GM18498 (cell line): ENCODE data around the gene FAM216B.
A peak's percentile ranks its signal among the peaks of the same experiment; 100 is the strongest.
"Not testable (repeated sequence)": the region's sequence is repeated elsewhere in the genome, so short reads cannot be mapped to it uniquely, and the experiment has no call there.

Experiments
- ATAC-seq: cut with Tn5 transposase; IDR thresholded peaks from one replicate; pipeline ENCODE4 v1.9.1; 2021; ENCODE audit warnings: mild to moderate bottlenecking, moderate library complexity; ENCODE audit not compliant: unreplicated experiment

Gene FAM216B

DNA sequence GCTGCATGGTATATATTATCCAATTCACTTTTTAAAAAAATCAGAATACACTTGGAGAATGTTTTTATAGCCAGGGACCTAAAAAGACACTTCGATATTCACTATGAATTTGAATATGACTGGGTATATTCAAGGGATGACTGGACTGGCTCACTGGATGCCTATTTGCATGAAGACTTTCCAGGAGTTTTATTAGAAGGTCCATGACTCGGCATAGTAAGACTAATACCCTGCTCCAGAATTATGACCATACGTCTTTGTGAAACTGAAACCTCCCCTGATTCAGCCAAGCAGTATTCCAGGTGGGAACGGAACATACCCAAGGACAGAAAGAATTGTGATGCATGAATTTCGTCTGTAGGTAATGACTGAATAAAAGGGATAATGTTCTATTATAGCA, 3.9 kb upstream of the FAM216B start:
- no peak for ATAC-seq

DNA sequence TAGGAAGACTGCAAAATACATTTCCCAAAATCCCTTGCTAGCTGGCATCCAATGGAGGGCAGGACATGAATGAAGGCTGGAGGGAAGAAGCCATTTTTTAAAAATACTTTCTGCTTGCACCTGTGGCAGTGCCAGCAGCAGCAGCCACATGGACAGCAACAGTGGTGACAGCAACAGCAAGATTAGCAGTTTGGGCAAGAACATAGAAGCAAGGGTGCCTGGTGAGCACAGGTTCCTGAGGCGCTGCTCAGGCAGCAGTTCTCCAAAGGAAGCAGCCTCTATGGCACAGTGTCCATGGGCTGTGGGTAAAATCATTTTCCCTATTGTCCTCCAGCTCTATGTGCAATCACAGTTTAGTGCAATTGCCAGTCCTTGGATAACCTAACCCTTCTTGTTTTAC, 1.3 kb upstream of the FAM216B start:
- no peak for ATAC-seq

DNA sequence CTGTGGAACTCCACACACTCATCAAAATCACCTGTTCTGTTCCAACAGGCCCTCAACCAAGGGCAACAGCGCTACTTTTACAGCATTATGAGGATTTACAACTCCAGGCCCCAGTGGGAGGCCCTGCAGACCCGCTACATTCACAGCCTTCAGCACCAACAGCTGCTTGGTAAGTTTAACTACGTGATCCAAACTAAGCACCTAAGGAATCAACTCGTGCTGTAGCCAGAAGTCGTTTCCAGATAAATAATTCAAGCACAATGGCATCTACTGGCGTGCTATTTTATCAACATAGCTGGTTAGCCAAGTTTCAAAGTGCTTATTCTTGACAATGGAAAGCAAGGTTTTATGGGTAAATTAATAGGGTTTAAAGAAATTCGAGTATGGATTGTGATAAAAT, 5.3 kb downstream of the FAM216B start:
- no peak for ATAC-seq

DNA sequence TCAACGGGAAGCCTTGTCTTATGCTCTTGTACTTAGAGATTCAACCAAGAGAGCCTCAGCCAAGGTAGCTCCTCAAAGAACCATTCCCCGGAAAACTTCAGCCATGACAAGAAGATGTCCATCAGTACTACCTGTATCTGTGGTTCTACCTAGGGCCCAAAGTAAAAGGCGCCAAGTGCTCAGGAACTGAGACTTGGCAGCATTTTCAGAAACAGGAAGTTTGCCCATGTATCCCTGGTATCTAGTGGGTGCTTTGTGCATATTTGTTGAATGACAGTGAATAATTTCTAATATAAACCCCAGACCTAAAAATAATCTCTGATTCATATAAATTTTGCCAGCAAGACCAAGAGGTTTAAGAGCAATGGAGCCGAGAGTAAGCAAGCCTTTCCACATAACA, 7.2 kb downstream of the FAM216B start:
- ATAC-seq, result no peak

DNA sequence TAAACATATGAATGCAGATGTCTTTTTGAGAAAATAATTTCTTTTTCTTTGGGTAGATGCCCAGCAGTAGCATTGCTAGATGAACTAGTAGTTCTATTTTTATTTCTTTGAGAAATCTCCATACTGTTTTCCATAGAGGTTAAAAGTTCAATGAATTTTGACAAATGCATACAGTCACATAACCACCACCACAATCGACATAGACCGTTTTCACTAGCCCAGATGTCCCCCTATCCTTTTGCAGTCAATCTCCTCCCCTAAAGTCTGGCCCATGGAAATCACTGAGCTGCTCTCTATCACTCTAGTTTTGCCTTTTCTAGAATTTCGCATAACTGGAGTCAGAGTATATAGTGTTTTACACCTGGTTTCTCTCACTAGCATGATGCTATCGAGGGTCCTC, 10.8 kb downstream of the FAM216B start:
- ATAC-seq, result no peak

DNA sequence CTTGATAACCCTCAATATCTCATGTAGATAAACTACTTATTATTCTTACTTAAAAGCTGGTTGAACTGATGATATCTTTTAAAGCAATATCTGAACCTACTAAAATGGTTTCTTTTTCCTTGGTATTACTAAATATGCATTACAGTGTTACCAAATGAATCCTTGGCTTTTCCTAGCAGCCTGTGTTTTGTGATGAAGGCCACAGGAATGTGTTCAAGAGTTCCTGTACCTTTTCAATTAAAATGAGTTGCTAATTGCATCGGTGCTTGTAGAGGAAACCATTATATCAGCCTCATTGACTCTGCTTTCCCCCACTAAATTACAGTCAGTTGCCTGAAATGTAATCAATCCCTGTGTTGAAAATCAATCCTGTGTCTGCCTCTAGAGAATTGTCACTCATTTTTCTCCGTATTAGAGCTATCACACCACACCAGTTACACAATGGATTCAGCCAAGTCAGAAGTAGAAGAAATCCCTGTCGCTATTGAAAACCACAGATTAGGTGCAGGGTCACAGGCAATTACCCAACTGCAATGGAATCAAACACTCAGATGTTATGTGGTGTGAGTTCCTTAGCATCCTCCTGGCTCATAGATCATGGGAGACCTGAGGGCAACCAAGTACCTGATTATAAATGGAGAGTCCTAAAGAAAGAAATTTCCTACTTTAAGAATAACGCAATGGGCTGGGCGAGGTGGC, 13.3 kb downstream of the FAM216B start:
- no peak for ATAC-seq

DNA sequence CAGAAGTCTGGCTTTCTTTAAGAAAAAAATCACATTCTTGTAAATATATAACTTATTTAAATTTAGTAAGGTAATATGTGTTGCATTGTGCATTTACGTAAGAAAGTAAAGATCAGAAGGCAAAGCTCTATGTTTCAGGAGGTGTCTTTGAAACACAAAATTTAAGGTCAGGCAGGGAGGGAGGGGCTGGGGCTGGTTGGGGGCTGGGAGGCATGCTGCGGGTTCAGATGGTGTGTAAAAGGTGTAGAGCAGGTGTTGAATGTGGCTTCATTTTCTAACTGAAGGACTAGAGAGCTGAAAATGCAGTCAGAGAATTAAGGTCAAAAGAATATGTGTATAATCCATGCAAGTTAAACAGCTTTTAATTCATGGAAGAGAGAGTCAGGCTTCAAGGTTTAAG, 14.3 kb downstream of the FAM216B start:
- ATAC-seq, result no peak

DNA sequence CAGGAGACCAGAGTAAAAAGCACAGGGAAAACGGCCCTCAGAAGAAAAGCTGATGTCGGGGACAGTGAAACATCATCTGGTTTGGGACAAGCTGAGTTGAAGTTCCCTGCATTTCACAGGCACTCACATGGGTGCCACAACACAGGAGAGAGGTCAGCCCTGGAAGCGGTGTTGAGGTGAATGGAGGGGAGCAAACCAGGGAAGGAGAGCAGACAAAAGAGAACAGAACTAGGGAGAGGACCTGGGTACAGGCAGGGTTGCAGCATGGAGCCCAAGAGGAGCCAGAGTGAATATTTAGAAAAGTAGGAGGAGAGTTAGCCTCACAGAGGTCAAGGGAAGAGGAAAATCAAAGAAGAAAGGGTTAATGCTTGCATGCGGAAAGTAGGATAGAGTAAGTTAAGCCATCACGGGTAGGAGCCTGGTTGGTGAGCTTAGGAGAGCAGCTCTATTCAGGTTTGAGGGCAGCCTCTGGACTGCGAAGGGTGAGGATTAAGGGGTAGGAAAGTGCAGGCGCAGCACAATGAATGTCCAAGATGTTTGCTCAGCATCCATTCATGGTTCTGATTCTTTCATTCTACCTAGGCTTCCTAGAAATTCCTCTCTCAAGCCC, 15.5 kb downstream of the FAM216B start:
- no peak for ATAC-seq

DNA sequence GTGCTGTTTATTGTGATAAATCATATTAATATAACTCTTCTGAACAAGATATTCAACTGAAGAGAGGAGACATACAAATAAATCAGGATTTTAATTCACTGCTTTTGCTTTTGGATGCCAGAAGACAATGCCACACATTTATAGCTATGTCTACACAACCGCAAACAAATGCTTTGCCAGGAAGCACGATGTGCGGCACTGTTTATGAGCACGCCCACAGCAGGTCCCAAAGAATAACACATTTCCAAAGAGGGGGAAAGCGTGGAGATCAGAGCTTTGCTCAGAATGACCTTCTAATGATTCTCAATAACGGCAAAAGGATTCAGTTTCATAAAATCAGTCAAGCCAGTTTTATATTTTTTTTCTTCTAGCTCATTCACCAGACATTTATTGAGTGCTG, 16.7 kb downstream of the FAM216B start:
- ATAC-seq, result no peak

DNA sequence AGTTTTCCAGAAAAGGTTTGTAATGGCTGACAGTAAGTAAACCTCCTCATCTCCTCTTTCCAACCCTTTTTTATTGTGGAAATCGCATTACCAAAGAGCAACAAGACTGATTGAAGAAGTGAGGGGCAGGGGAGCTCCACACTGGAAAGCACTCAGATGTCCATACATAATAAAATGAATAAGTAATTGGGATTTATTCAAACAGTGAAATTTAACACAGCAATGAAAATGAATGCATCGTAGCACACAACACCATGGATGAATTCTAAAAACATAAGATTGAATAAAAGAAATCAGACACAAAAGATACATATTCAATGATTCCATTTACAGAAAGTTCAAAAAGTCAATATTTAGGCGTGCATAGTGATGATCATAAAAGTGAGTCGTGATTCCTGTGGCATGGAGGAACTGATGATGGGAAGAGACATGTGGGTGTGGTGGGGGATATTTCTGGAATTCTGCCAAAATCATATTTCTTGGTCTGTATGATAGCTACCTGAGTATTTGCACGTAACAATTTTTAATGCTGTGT, 18.8 kb downstream of the FAM216B start:
- no peak for ATAC-seq

DNA sequence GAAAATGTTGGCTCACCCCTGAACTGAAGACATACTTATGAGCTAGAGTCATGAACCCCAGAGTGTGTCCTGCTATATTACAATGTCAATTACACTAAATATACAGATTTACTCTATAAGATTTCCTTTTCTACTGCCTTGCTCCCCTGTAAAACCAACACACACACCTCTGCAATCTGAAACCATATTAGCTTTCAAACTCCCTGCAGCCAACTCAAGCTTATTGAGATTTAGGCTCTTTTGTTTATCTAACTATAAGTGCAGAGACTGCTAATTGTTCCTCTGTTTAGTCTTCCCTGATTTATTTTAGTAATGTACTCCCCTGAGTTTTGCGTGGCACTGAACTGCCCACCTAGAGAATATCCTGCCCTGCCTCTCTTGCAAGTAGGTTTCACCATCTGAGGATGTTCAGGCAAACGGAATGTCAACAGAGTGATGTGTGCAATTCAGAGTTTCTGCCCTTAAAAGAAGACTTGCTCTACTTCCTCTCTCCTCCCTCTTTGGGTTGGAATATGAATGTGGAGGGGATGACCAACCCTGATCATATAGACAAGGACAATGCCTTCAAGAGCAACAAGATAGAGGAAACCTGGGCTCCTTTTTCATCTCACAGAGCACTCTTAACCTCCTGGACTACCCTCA, 22.3 kb downstream of the FAM216B start:
- peak; percentile 29 for ATAC-seq

DNA sequence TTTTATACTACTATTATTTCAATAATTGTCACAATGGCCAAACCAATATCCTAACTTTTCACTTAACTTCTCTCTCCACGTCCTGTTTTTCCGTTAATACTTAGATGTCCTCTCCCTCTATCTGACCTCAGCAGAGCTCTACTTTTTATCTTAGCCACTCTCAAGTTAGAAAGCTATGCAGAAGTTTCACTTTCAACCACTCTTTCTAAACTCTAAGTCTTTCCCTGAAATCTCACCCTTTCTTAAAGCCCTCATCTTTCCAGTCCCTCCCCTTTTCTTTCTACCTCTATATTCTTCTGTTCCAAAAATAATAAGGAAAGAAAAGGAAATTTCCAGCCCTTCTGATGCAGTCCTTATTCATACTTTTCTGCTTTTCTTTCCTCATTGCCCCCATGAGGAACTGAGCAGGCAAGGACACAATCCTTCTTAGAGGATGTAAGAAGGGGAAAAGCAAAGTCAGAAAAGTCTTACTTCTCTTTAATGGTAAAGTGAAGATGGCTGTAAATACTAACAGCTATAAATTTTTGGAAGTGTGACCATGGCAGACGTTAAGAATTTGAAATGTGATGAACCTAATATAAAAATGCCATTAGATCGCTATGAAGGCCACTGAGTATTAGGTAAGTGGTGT, 23.0 kb downstream of the FAM216B start:
- ATAC-seq, result peak; percentile 79

DNA sequence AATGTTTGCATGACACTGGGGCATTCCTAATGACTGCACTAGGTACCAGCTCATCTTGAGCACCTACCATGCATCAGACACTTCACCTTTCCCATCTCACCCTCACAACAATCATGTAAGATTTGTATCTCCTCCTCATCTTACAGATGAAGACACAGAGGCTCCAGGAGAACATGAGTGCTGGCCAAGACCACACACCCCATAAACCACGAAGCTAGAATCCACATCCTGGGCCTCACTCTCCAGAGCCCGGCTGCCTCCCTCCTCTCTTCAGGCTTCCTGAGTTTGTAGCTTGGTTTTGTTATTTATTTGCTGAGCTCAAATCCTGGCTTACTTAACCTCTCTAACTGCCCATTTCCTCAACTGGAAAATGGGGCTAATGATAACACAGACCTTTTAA, 25.9 kb downstream of the FAM216B start:
- no peak for ATAC-seq

DNA sequence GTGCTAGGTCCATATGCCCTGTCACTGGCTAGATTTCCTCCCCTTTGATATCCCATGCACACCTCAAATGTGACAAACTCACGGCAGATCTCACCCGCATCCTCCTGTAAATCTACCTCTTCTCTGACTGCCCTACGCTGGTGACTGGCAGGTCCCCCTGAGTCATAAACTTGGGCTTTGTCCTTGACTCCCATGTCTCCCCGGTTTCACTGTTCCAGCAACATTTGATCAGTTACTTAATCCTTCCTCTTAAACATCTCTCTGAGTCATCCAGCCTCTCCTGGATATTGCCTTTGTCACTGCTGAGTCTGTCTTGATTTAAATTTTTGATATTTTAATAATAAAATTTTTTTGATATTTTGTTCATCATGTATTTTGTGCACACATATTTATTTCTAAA, 26.5 kb downstream of the FAM216B start:
- ATAC-seq, result no peak

DNA sequence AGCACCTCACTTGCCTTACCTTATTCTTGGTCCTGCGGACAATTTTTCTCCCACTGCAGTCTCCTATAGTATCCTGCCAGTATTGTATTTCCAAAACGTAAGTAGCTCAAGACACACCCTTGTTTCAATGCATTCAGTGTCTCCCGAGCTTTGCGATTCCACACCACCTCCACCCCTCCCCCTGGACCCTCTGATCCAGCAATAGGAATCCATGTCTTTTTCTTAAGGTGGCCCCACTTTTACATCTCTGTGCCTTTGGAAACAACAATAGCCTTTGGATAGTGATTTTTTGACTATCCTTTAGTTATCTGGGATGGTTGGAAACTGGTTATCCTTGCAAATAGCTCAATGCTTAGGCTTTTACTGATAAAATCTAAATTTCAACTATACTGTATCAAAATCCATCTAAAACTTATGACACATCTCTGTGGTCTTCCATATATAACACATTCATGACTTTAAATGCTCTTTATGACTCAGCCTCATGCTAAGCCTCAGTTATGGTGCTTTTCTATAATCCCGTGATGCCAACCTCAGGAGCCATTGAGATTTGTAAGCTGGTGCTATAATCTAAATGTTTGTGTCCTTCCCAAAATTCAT, 27.1 kb downstream of the FAM216B start:
- ATAC-seq, result no peak

DNA sequence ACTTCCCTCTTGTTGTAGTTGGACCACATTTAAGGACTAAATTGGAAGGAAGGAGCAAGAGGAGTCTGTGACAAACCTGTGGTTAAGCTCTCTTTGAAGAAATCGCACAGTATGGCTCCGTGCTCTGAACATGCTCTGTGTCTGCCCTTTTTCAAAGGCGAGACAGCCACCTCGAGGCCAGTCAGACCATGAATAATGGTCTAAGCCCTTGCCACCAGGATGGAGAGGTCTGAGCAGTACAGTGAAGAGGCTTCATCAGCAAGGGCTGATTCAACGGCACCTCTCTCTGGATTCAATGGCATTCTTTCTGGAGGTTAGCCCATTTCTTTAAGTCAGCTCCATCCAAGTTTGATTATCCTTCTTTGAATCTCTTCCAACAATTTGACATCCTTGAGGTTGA, 30.9 kb downstream of the FAM216B start:
- no peak for ATAC-seq

DNA sequence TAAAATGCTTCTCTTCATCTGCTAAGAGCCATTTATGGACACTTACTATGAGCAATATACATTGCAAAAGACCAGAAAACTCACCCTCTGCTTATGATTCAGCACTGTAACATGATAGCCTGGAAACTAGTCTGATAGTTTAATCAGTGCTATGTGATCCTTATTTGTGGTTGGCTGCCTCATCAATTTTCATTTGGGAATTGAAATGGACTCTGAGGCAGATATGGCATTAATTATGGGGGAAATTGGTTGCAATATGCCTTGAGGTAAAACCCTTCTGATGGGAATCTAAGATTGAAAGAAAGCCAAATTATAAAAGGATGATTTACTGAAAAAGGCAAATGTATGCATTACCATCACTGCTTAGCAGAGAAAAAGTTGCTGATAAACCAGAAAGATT, 33.5 kb downstream of the FAM216B start:
- no peak for ATAC-seq

DNA sequence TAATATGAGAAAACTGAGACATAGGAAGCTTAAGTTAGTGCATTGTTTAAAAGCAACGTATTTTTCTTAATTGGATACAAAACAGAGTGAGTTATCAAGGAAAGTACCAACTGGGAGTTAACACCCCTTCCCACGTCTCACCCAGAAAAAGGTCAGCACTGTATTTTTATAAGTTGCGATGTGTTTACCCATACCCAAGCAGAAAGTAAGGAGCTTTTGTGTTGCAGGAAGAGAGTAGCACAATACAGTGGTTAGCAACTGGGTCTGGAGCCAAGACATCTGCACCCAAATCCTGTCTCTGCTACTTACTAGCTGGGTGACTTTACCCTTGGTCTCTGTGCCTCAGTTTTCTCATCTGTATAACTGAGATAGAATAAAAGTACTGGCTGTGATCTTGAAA, 34.3 kb downstream of the FAM216B start:
- ATAC-seq, result no peak

DNA sequence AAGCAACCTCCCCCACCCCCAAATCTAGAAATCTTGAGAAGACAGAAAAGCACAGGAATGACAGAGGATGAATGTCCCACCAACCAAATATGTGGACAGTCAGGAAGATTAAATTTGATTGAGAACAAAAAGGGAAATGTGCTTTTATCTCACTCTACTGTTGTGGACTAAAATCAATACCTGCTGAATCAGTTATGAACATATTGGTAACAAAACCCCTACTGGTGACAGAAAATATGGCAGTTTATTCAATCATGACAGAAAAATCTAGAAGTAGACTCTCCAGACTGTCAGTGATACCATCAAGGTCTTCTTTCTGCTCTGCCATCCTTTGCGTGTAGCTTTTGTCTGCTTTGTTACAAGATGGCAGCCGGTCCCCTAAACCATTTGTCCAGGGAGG, 35.2 kb downstream of the FAM216B start:
- no peak for ATAC-seq

DNA sequence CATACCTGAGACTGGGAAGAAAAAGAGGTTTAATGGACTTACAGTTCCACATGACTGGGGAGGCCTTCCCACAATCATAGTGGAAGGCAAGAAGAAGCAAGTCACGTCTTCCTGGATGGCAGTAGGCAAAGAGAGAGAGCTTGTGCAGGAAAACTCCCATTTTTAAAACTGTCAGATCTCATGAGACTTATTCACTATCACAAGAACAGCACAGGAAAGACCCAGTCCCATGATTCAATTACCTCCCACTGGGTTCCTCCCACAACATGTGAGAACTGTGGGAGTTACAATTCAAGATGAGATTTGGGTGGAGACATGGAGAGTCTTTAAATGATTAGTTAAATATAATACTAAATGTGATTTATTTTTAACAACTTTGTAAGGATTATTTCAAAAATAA, 38.3 kb downstream of the FAM216B start:
- not testable (repeated sequence) for ATAC-seq

DNA sequence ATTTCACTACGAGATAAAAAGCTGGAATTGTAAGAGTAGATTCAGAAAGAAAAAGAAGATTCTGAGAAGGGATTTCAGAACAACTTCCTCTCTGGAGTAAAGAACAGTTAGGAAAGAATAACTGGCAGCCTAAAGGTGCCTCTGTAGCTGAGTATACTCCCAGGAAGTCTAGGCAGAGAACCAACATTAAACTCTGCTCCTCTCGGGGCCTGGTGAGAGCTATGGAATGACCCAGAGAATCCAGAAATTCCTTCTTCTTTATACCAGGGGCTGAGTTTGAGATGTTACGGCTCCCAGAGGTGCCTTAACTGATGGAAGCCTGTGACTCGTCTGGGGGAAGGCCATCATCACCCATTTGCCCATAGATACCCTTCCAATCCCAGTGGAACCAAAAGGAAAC, 39.1 kb downstream of the FAM216B start:
- no peak for ATAC-seq
